Heart right ventricle (tissue), 16 donors: ENCODE measurements around the gene PRKAR1B. TPM values are rescaled to one million over a fixed set of nuclear protein-coding genes. Genes with fewer than 3 reads are reported as not detected.

Experiments
- ATAC-seq, 8 donors: fragments of 200-7000 bp; cut with Tn5 transposase; one replicate each; pipeline ENCODE4 v1.9.1; 2020; ENCODE audit warnings: mild to moderate bottlenecking in 8 of 8, moderate library complexity in 8 of 8, moderate number of reproducible peaks in 1 of 8
- DNase-seq, 2 donors: peaks; one replicate each; pipeline ENCODE4 v3.0.0-alpha.2; 2020
- H3K27ac ChIP-seq, 10 donors: fragments of 200-600 bp; sonication (generic) in 2 of 10; one replicate each; pipeline versions ENCODE4 v1.5.0 to v1.8.0; 2020 to 2022; ENCODE audit warnings: mild to moderate bottlenecking in 3 of 10
- H3K27me3 ChIP-seq, 7 donors: fragments of 200-600 bp; one replicate each; pipeline ENCODE4 v1.8.0; 2021 to 2022; ENCODE audit warnings: mild to moderate bottlenecking in 2 of 7
- H3K36me3 ChIP-seq, 9 donors: fragments of 200-600 bp; sonication (generic) in 1 of 9; one replicate each; pipeline versions ENCODE4 v1.5.0 to v1.8.0; 2020 to 2022; ENCODE audit warnings: mild to moderate bottlenecking in 2 of 9
- H3K4me1 ChIP-seq, 9 donors: fragments of 200-600 bp; sonication (generic) in 1 of 9; one replicate each; pipeline versions ENCODE4 v1.5.0 to v1.8.0; 2020 to 2022; ENCODE audit warnings: mild to moderate bottlenecking in 4 of 9
- H3K4me3 ChIP-seq, 10 donors: fragments of 200-600 bp; sonication (generic) in 2 of 10; one replicate each; pipeline versions ENCODE4 v1.5.0 to v1.8.0; 2020 to 2022; ENCODE audit warnings: mild to moderate bottlenecking in 7 of 10, moderate library complexity in 2 of 10
- H3K9me3 ChIP-seq, 11 donors: fragments of 200-600 bp in 10 of 11; sonication (generic) in 2 of 11; one replicate each; pipeline versions ENCODE4 v1.5.0 to v1.8.0; 2013 to 2022; ENCODE audit warnings: mild to moderate bottlenecking in 2 of 11, control low read depth in 1 of 11, moderate library complexity in 1 of 11
- WGBS, 2 donors: extraction: QIAGEN DNeasy Blood & Tissue Kit; methylation state at CpG; one replicate each; pipeline ENCODE4 v1.1.7; 2013; ENCODE audit warnings: inconsistent platforms in 1 of 2; 5-methylcytosine and 5-hydroxymethylcytosine counted together
- intact Hi-C, 10 donors: fragments of 100-400 bp; cut with DNase I; formaldehyde crosslinking; loops; one replicate each; pipeline versions ENCODE4 v1.11.1 to v1.14.2; 2022
- polyA plus RNA-seq, 2 donors: library from polyadenylated mRNA; stranded (reverse); fragments of 200-250 nt; gene quantifications; one replicate each; pipeline ENCODE4 v1.2.3, GENCODE V29; 2013
- total RNA-seq, 10 donors: library from RNA; stranded (reverse); fragmentation: NEBNext Ultra II Directional in 3 of 10; extraction: Animal tissue kit (Norgen Biotek cat#: 25700) in 3 of 10; gene quantifications; one replicate each; pipeline versions ENCODE4 v1.2.1 to v1.2.4, GENCODE V29; 2021 to 2023
- TF ChIP-seq, protein P1 (sequence below), 9 donors: fragments of 200-600 bp; sonication (generic) in 2 of 9; IDR thresholded peaks; one replicate each; pipeline versions ENCODE4 v1.5.0 to v1.8.0; 2021 to 2022; ENCODE audit warnings: antibody characterized with exemption in 9 of 9, mild to moderate bottlenecking in 5 of 9, moderate library complexity in 1 of 9
- donor health status: Arrhythmogenic right ventricular cardiomyopathy.
- donor health status: ischemic (EF 13 %, LVEDD 7.1; RV severe dilation, severe dysfunction).
- donor health status: healthy with polysubstance abuse.
- donor health status: DM: no; HTN: yes; CAD: no.
- donor health status: DM: no; HTN: no; CAD: no.
- donor health status: ischemic (EF 25% LVEDD 6.9; RV normal size, moderate dysfunction).
- donor health status: ischemic (EF 25% LVEDD 5.7; RV mildly dilated, moderate dysfunction).
- donor health status: healthy.
- donor health status: DM: yes; HTN: yes; CAD: no.
- donor health status: Ischemic cardiomyopathy.
- donor health status: ischemic (EF 35%, LVEDD 5.7; RV mildly dilated, moderate dysfunction).
- donor health status: nonischemic (EF 11% LVEDD 7.7; RV severe dilation, severe dysfunction).
- donor health status: DM: yes; HTN: yes; CAD: no.
- donor health status: PGD.
- donor health status: ischemic (EF 29% LVEDD 5.4; RV normal size, mild dysfunction).
- donor health status: nonischemic (EF 23%, LVEDD 6.1; RV moderate dilation, normal function).

PRKAR1B gene
- total and polyA plus RNA-seq, 12 donors: 5.0 to 24.5 (median 20.6) TPM

DNA sequence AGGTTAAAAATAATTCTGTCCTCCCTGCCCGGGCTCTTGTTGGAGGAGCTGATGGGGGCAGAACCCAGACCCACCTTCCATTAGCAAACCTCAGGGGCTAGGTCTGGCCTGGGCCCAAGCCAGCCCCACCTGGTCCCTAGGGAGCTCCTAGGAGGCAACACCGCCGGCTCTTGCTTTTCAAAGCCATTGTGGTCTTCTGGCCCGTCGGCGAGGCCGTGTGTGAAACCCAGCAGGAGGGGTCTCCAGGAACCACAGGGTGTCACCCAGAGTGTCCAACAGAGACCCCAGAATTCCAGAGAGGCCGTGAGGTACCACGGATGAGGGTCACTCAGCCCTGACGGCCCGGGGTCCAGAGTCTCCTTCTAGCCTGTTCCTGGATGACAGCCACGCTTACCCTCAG, 190.8 kb downstream of the PRKAR1B start:
- 73 to 82% methylated on average over 12 of the region's 12 CpGs for WGBS, 2 donors
- TF ChIP-seq, protein P1, sequence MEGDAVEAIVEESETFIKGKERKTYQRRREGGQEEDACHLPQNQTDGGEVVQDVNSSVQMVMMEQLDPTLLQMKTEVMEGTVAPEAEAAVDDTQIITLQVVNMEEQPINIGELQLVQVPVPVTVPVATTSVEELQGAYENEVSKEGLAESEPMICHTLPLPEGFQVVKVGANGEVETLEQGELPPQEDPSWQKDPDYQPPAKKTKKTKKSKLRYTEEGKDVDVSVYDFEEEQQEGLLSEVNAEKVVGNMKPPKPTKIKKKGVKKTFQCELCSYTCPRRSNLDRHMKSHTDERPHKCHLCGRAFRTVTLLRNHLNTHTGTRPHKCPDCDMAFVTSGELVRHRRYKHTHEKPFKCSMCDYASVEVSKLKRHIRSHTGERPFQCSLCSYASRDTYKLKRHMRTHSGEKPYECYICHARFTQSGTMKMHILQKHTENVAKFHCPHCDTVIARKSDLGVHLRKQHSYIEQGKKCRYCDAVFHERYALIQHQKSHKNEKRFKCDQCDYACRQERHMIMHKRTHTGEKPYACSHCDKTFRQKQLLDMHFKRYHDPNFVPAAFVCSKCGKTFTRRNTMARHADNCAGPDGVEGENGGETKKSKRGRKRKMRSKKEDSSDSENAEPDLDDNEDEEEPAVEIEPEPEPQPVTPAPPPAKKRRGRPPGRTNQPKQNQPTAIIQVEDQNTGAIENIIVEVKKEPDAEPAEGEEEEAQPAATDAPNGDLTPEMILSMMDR (IDR thresholded peaks at IDR 0.05): no peak
- intact Hi-C loops: loop anchor here in 1 of 10 donors (10.0 kb wide), 1 partner anchor 49 kb away; no protein-coding TSS in a partner anchor
- no peak overlapping the region for H3K4me3 ChIP-seq
- H3K27me3 ChIP-seq: peaks cover 0 to 3% (median 0%) of the 10 kb centered on the region in 7 donors
- peaks cover 0 to 7% (median 0%) of the 10 kb centered on the region in 11 donors for H3K9me3 ChIP-seq
- no peaks in the 10 kb centered on the region for H3K36me3 ChIP-seq
- H3K4me1 ChIP-seq: peaks cover 3 to 15% (median 10%) of the 10 kb centered on the region in 9 donors
- H3K27ac ChIP-seq: no peak overlapping the region
- ATAC-seq (no peak), DNase-seq (no peak)

DNA sequence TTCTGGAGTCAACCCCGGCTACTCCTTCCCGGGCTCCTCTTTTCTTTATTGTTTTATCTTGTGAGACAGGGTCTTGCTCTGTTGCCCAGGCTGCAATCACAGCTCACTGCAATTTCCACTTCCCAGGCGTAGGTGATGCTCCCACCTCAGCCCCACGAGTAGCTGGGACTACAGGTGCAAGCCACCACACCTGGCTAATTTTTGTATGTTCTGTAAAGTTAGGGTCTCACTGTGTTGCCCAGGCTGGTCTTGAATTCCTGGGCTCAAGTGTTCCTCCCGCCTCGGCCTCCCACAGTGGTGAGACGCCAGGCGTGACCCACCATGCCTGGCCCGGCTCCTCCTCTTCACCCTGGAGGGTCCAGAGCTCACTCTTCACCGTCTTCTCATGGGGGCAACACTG, 192.1 kb downstream of the PRKAR1B start:
- intact Hi-C loops: loop anchor here in 1 of 10 donors (10.0 kb wide), 1 partner anchor 50 kb away; no protein-coding TSS in a partner anchor
- Histone ChIP-seq H3K27ac (no peak overlapping the region), H3K4me1 (peaks cover 3 to 15% (median 10%) of the 10 kb centered on the region in 9 donors), H3K36me3 (no peaks in the 10 kb centered on the region), H3K4me3 (no peak overlapping the region), H3K27me3 (peaks cover 0 to 7% (median 0%) of the 10 kb centered on the region in 7 donors), H3K9me3 (peaks cover 0 to 3% (median 0%) of the 10 kb centered on the region in 11 donors)
- ATAC-seq: no peak
- TF ChIP-seq, protein P1 (IDR thresholded peaks at IDR 0.05): no peak
- WGBS, 2 donors: 85 to 94% methylated on average over 10 of the region's 10 CpGs
- DNase-seq: no peak

DNA sequence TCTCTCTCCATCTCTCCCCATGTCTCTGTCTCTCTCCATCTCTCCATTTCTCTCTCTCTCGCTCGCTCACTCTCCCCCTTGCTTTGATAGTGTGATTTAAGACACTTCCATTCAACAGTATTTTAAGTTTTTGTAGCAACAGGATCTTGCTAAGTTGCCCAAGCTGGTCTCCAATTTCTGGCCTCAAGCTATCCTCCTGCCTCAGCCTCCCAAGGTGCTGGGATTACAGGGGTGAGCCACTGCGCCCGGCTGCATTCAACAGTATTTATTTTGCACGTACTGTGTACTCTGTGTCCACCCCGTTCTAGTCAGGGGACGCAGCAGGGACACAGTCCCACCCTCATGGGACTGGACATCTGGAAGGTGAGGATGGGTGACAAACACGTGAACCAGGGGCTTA, 193.0 kb downstream of the PRKAR1B start:
- Histone ChIP-seq H3K9me3 (peaks cover 0 to 3% (median 0%) of the 10 kb centered on the region in 11 donors), H3K27me3 (peaks cover 0 to 7% (median 0%) of the 10 kb centered on the region in 7 donors), H3K36me3 (no peaks in the 10 kb centered on the region), H3K27ac (no peak overlapping the region), H3K4me3 (no peak overlapping the region), H3K4me1 (peaks cover 3 to 15% (median 10%) of the 10 kb centered on the region in 9 donors)
- intact Hi-C loops: loop anchor here in 1 of 10 donors (10.0 kb wide), 1 partner anchor 51 kb away; no protein-coding TSS in a partner anchor
- WGBS, 2 donors: 94 to 95% methylated on average over 8 of the region's 8 CpGs
- DNase-seq: no peak
- ATAC-seq: no peak
- TF ChIP-seq, protein P1 (IDR thresholded peaks at IDR 0.05): no peak

DNA sequence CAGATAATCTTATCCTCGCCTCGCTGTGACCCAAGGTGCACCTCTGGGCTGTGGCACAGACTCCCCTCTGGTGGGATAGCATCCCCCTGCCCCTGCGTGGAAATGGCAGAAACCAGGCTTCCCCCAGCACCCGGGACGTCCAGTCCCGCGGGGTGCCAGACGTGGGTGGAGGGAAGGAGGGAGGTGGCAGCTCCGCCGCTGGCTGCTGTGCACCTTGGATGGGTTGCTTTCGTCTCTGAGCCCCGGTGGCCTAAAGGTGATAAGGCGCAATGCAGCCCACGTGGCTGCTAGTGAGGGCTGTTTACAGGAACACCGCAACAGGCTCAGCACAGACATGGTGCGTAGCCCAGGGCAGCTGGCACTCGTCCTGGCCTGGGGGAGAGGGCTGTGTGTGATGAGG, 193.8 kb downstream of the PRKAR1B start:
- 66 to 79% methylated on average over 16 to 17 of the region's 17 CpGs for WGBS, 2 donors
- Histone ChIP-seq H3K36me3 (no peaks in the 10 kb centered on the region), H3K9me3 (peaks cover 0 to 3% (median 0%) of the 10 kb centered on the region in 11 donors), H3K4me3 (no peak overlapping the region), H3K27me3 (peaks cover 0 to 7% (median 0%) of the 10 kb centered on the region in 7 donors), H3K27ac (no peak overlapping the region), H3K4me1 (peaks cover under 1 to 8% (median 6%) of the 10 kb centered on the region in 9 donors)
- ATAC-seq (no peak), DNase-seq (no peak)
- intact Hi-C loops: loop anchor here in 1 of 10 donors (10.0 kb wide), 1 partner anchor 52 kb away; no protein-coding TSS in a partner anchor
- TF ChIP-seq, protein P1 (IDR thresholded peaks at IDR 0.05): no peak
